ENCODE data around the gene NFILZ.
"Not testable (repeated sequence)": the region's sequence is repeated elsewhere in the genome, so short reads cannot be mapped to it uniquely, and the experiment has no call there.

Gene NFILZ

DNA sequence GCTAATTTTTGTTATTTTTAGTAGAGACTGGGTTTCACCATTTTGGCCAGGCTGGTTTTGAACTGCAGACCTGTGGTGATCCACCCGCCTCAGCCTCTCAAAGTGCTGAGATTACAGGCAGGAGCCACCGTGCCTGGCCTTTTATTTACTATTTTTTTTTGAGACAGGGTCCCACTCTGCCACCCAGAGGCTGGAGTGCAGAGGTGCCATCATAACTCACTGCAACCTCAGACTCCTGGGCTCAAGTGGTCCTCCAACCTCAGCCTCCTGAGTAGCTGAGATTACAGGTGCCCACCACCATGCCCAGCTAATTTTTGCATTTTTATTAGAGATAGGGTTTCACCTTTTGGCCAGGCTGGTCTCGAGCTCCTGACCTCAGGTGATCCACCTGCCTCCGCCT is 7.5 kb upstream of the NFILZ start:
- H3K79me2 ChIP-seq (ENCODE audit: control insufficient read depth, low read length); H3F3A ChIP-seq (ENCODE audit: control insufficient read depth, insufficient read depth); H4K20me1 ChIP-seq (ENCODE audit: control insufficient read depth, insufficient read depth, low read depth, low read length); H3K4me1 ChIP-seq (ENCODE audit: control insufficient read depth, low read length); H3K4me2 ChIP-seq (ENCODE audit: low read length); H3K9me2 ChIP-seq (replicated peaks; ENCODE audit: control insufficient read depth, low read length); H3K36me3 ChIP-seq (ENCODE audit: control insufficient read depth, low read length); H3K9me3 ChIP-seq (ENCODE audit: control insufficient read depth, insufficient read depth, low read length); H3K27ac ChIP-seq (ENCODE audit: low read depth, low read length); H3K27me3 ChIP-seq (ENCODE audit: control insufficient read depth, low read length); H3K4me3 ChIP-seq (ENCODE audit: low read length): not testable (repeated sequence)
- TF ChIP-seq, protein P1, sequence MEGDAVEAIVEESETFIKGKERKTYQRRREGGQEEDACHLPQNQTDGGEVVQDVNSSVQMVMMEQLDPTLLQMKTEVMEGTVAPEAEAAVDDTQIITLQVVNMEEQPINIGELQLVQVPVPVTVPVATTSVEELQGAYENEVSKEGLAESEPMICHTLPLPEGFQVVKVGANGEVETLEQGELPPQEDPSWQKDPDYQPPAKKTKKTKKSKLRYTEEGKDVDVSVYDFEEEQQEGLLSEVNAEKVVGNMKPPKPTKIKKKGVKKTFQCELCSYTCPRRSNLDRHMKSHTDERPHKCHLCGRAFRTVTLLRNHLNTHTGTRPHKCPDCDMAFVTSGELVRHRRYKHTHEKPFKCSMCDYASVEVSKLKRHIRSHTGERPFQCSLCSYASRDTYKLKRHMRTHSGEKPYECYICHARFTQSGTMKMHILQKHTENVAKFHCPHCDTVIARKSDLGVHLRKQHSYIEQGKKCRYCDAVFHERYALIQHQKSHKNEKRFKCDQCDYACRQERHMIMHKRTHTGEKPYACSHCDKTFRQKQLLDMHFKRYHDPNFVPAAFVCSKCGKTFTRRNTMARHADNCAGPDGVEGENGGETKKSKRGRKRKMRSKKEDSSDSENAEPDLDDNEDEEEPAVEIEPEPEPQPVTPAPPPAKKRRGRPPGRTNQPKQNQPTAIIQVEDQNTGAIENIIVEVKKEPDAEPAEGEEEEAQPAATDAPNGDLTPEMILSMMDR (IDR thresholded peaks at IDR 0.05; ENCODE audit: low read depth, low read length, poor library complexity, severe bottlenecking) = peak; percentile 13

DNA sequence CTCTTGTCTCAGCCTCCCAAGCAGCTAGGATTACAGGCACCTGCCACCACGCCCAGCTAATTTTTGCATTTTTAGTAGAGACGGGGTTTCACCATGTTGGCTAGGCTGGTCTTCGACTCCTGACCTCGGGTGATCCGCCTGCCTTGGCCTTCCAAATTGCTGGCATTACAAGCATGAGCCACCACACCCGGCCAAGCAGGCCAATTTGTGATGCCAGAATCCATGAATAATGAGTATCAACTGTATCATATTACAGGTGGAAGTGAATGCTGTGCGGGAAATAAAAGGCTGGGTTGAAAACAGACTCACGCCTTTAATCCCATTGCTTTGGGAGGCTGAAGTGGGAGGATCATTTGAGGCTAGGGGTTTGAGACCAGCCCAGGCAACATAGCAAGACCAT is 3.6 kb upstream of the NFILZ start:
- H3K36me3 ChIP-seq (ENCODE audit: control insufficient read depth, low read length) = no peaks in the 10 kb centered on the region
- no peaks in the 10 kb centered on the region for H3K27me3 ChIP-seq (ENCODE audit: control insufficient read depth, low read length)
- no peaks in the 10 kb centered on the region for H3K79me2 ChIP-seq (ENCODE audit: control insufficient read depth, low read length)
- H3K9me2 ChIP-seq (replicated peaks; ENCODE audit: control insufficient read depth, low read length) = no peaks in the 10 kb centered on the region
- H4K20me1 ChIP-seq (ENCODE audit: control insufficient read depth, insufficient read depth, low read depth, low read length) = no peaks in the 10 kb centered on the region
- no peak overlapping the region for H3K4me3 ChIP-seq (ENCODE audit: low read length)
- no peaks in the 10 kb centered on the region for H3K9me3 ChIP-seq (ENCODE audit: control insufficient read depth, insufficient read depth, low read length)
- H3F3A ChIP-seq (ENCODE audit: control insufficient read depth, insufficient read depth) = no peaks in the 10 kb centered on the region
- H3K4me1 ChIP-seq (ENCODE audit: control insufficient read depth, low read length) = no peaks in the 10 kb centered on the region
- H3K4me2 ChIP-seq (ENCODE audit: low read length) = no peak overlapping the region
- TF ChIP-seq EZH2phosphoT487 (IDR thresholded peaks at IDR 0.05; ENCODE audit: borderline replicate concordance, low read length) = no peak
- TF ChIP-seq, protein P1 (IDR thresholded peaks at IDR 0.05; ENCODE audit: low read depth, low read length, poor library complexity, severe bottlenecking) = no peak
- H3K27ac ChIP-seq (ENCODE audit: low read depth, low read length) = no peak overlapping the region

DNA sequence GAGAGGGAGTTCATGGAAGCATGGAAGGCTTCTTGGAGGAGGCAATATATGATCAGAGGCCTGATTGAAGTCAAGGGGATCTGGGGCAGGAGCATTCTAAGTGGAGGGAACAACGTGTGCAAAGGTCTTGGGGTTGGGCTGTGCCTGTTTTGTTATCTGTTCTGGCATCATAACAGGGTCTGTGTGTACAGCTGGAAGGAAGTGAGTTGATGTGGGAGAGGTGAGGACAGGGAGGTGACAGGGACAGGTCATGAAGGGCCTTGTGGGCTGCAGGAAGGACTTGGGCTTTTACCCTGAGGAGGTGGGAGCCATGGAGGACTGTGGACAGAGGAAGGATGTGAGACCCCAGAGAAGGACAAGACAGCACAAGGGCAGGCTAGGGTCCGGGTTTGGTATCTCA is 1.2 kb upstream of the NFILZ start:
- Histone ChIP-seq H3K4me3 (ENCODE audit: low read length) (no peak overlapping the region), H3K36me3 (ENCODE audit: control insufficient read depth, low read length) (no peaks in the 10 kb centered on the region), H3K27me3 (ENCODE audit: control insufficient read depth, low read length) (no peaks in the 10 kb centered on the region), H3K9me2 (replicated peaks; ENCODE audit: control insufficient read depth, low read length) (no peaks in the 10 kb centered on the region), H3K79me2 (ENCODE audit: control insufficient read depth, low read length) (no peaks in the 10 kb centered on the region), H3K9me3 (ENCODE audit: control insufficient read depth, insufficient read depth, low read length) (no peaks in the 10 kb centered on the region), H3K4me2 (ENCODE audit: low read length) (no peak overlapping the region), H3F3A (ENCODE audit: control insufficient read depth, insufficient read depth) (no peaks in the 10 kb centered on the region), H4K20me1 (ENCODE audit: control insufficient read depth, insufficient read depth, low read depth, low read length) (no peaks in the 10 kb centered on the region), H3K4me1 (ENCODE audit: control insufficient read depth, low read length) (no peaks in the 10 kb centered on the region), H3K27ac (ENCODE audit: low read depth, low read length) (no peak overlapping the region)
- TF ChIP-seq, protein P1 (IDR thresholded peaks at IDR 0.05; ENCODE audit: low read depth, low read length, poor library complexity, severe bottlenecking) = no peak
- no peak for TF ChIP-seq EZH2phosphoT487 (IDR thresholded peaks at IDR 0.05; ENCODE audit: borderline replicate concordance, low read length)
